K562 (cell line): ENCODE data around the gene CCDC9. TPM values are rescaled to one million over a fixed set of nuclear protein-coding genes. Genes with fewer than 3 reads are reported as not detected.

ENCODE experiments used
- BRD9 ChIP-seq: fragments of 450-650 bp; IDR thresholded peaks from 2 replicates; pipeline ENCODE4 v1.6.1; 2018; ENCODE audit warnings: low read depth; ENCODE audit not compliant: partially characterized antibody
- CBFB ChIP-seq: sonication (generic); formaldehyde crosslinking; IDR thresholded peaks from 2 replicates; pipeline ENCODE4 v1.4.0; 2020; ENCODE audit warnings: mild to moderate bottlenecking, missing genetic modification reagents
- CHD4 ChIP-seq: fragments of 200-600 bp; sonication (generic); IDR thresholded peaks from 3 replicates; pipeline ENCODE4 v1.6.1; 2012; ENCODE audit warnings: low read depth, mild to moderate bottlenecking, mixed read lengths, low read length, inconsistent platforms; ENCODE audit not compliant: insufficient read depth, insufficient replicate concordance, poor library complexity, severe bottlenecking
- FIP1L1 ChIP-seq: fragments of 200-400 bp; formaldehyde crosslinking; IDR thresholded peaks from 2 replicates; pipeline ENCODE4 v1.6.1; 2018; ENCODE audit warnings: mild to moderate bottlenecking, low read depth, low read length; ENCODE audit not compliant: poor library complexity, severe bottlenecking
- KDM2B ChIP-seq: fragments of 250-450 bp; sonication (Bioruptor Pico); IDR thresholded peaks from 2 replicates; pipeline ENCODE4 v1.8.0; 2021; ENCODE audit warnings: mild to moderate bottlenecking, moderate library complexity
- MAX ChIP-seq: sonication (generic); formaldehyde crosslinking; IDR thresholded peaks from 2 replicates; pipeline ENCODE4 v1.9.0; 2022; ENCODE audit warnings: mild to moderate bottlenecking, missing genetic modification reagents
- MECOM ChIP-seq: fragments of 250-450 bp; sonication (Bioruptor Pico); IDR thresholded peaks from 2 replicates; pipeline ENCODE4 v1.8.0; 2022; ENCODE audit warnings: inconsistent platforms
- PBX2 ChIP-seq, 2 experiments: IDR thresholded peaks in 1 of 2; conservative IDR thresholded peaks in 1 of 2; 2 replicates each; pipeline ENCODE4 v1.6.1; 2016; ENCODE audit warnings: low read depth in 2 of 2, mild to moderate bottlenecking in 1 of 2, missing compliant biosample characterization in 1 of 2, missing genetic modification characterization in 1 of 2, moderate library complexity in 1 of 2
- POLR2A ChIP-seq: fragments of 450-650 bp; conservative IDR thresholded peaks from 2 replicates; pipeline ENCODE4 v1.6.1; 2016
- PTTG1 ChIP-seq: fragments of 450-650 bp; IDR thresholded peaks from 2 replicates; pipeline ENCODE4 v1.6.1; 2016; ENCODE audit warnings: low read depth, mild to moderate bottlenecking, missing genetic modification characterization, missing compliant biosample characterization
- SAFB2 ChIP-seq: fragments of 200-400 bp; formaldehyde crosslinking; IDR thresholded peaks from 2 replicates; pipeline ENCODE4 v1.6.1; 2018; ENCODE audit warnings: borderline replicate concordance, low read length, low read depth, moderate library complexity; ENCODE audit not compliant: severe bottlenecking
- SMAD2 ChIP-seq: fragments of 150-350 bp; IDR thresholded peaks from 2 replicates; pipeline ENCODE4 v1.6.1; 2014; ENCODE audit warnings: low read depth, mild to moderate bottlenecking, low read length
- ZBTB49 ChIP-seq: sonication (generic); formaldehyde crosslinking; IDR thresholded peaks from 2 replicates; pipeline ENCODE4 v1.8.0; 2022; ENCODE audit warnings: missing genetic modification reagents, mild to moderate bottlenecking, borderline replicate concordance
- ZFP36 ChIP-seq: fragments of 150-350 bp; IDR thresholded peaks from 2 replicates; pipeline ENCODE4 v1.6.1; 2018; ENCODE audit warnings: low read length, low read depth; ENCODE audit not compliant: partially characterized antibody
- ZNF24 ChIP-seq: fragments of 450-650 bp; IDR thresholded peaks from 2 replicates; pipeline ENCODE4 v1.6.1; 2016
- ZNF655 ChIP-seq: fragments of 250-450 bp; sonication (Bioruptor Pico); IDR thresholded peaks from 2 replicates; pipeline ENCODE4 v1.5.0; 2021
- ZNF695 ChIP-seq: fragments of 450-650 bp; formaldehyde crosslinking; IDR thresholded peaks from 2 replicates; pipeline ENCODE4 v1.4.0; 2020; ENCODE audit warnings: mild to moderate bottlenecking, moderate library complexity
- ZNF717 ChIP-seq: fragments of 250-450 bp; sonication (Bioruptor Pico); IDR thresholded peaks from 2 replicates; pipeline ENCODE4 v1.5.0; 2021
- polyA plus RNA-seq, 8 experiments: library from polyadenylated mRNA; depleted of rRNA in 4 of 8; stranded (reverse) in 5 of 8; unstranded in 3 of 8; fragments of >200 nt; fragmentation: Nextera tagmentation in 2 of 8; fragmentation: Illumina TruSeq in 1 of 8; extraction: Ambion mirVana in 2 of 8; extraction: Trizol in 1 of 8; gene quantifications; 2 replicates each; pipeline versions ENCODE4 v1.2.1 to v1.2.3, GENCODE V29; 2011 to 2014; ENCODE audit warnings: inconsistent platforms in 1 of 8, missing spikeins in 1 of 8
- total RNA-seq, 7 experiments: library from RNA; depleted of rRNA in 6 of 7; stranded (reverse); fragments of >200 nt in 6 of 7; fragmentation: Illumina TruSeq in 2 of 7; extraction: Trizol in 2 of 7; gene quantifications; 2 replicates each; pipeline versions ENCODE4 v1.2.1 to v1.2.3, GENCODE V29; 2011 to 2021; ENCODE audit warnings: low replicate concordance in 1 of 7

Gene CCDC9
- total and polyA plus RNA-seq, 9 of the 15 experiments (the other 6 are each of a cell fraction or from before 2014, with no cell fraction given) = 0.23 to 38.6 (median 8.4) TPM

GRCh38 chr19:47280183-47280797 lies 24.0 kb downstream of the CCDC9 start (continued):
- TF ChIP-seq PBX2 (CRISPR knock-in tag; IDR thresholded peaks at IDR 0.05; ENCODE audit: low read depth) (no peak), PBX2 (tag; conservative IDR thresholded peaks at IDR 0.05; ENCODE audit: low read depth) (no peak), ZFP36 (peak; percentile 87), ZNF24 (0 out of 2 replicates have a peak, but pooled peaks have one; percentile 9), MAX (CRISPR knock-in tag) (no peak), KDM2B (no peak), POLR2A (no peak), ZNF717 (no peak), FIP1L1 (no peak), BRD9 (no peak), SMAD2 (no peak), CHD4 (no peak), SAFB2 (no peak), ZNF655 (no peak), ZNF695 (no peak), PTTG1 (tag) (no peak), MECOM (CRISPR knock-in tag) (no peak), ZBTB49 (no peak), CBFB (0 out of 2 replicates have a peak, but pooled peaks have one; percentile 41)
